ENCODE data around the gene ZNF782.
A peak's percentile ranks its signal among the peaks of the same experiment; 100 is the strongest.
"Not testable (repeated sequence)": the region's sequence is repeated elsewhere in the genome, so short reads cannot be mapped to it uniquely, and the experiment has no call there.

The ZNF782 gene

DNA sequence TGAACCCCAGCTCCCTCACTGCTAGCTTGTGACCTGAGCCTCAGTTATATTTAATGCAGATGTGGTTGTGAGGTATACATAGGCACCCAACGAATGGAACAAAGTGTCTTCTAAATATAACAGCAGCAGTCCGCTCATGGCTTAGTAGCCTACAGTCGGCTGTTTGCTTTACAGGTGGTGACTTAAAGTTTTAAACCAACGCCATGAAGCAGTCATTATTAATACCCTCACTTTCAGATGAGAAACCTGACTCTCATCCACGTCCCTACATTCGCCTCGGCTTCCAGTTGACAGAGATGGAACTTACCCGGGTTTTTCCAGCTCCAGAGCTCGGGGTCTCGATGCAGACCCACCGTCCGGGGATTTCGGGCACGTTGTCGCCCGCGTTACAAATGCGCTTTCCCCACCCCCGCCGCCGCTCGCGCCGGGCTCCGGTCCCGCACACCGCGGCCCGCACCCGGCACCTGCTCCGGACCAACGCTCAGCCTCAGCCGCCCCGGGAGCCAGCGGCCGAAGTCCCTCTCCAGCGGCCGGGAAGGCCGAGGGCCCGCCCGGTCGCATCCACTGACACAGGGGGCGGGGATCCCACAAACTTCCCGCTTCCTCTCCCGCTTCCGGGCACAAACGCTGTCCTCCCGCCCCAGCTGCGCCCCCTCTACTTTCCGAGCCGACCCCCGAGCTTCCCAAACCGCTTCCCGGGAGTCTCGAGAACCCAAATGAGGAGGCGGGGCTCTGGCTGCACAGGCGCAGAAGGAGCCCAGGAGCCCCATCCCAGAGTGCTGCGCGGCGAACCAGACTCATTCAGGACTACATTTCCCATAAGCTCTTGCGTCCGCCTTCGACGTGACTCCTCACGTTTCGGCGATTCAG, at the start of gene ZNF782:
Gene ZNF782 (minus strand): TSS at position 734 of the 870 bp plus-strand sequence. CDS start 2,553 bp downstream, outside the sequence.
- peak; percentile 98 for DNase-seq

DNA sequence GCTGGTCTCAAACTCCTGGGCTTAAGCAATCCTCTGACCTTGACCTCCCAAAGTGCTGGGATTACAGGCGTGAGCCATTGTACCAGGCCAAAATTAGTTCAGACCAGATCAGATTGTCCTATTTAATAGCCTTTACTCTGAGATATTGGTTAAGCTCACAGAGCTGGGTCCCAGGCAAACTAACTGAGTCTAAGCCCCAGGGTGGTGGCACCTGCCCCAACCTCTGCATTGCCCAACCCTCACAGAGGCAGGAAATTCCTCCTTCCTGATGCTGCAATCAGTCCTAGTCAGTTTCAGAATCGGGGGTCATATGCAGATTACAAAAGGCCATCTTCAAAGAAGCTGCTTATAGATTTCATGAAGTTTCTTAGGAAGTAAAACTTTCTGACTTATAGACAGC, 45.7 kb upstream of the ZNF782 start:
- not testable (repeated sequence) for DNase-seq

DNA sequence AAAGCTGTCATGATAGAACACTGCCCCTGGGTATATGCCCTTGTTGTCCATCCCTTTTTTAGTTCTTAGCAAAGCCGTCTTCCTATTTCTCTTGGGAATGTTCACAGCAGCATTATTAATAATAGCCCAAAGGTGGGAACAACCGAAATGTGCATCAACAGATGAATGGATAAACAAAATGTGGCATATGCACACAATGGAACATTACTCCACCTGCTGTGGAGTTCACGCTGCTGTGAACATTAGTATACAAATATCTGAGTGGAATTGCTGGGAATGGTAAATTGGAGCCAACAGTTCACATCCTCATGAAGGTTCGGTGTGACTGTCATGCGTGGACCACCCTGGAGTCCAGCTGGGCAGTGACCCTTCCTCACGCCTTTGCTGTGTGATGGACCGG, 37.8 kb upstream of the ZNF782 start:
- DNase-seq, result no peak

DNA sequence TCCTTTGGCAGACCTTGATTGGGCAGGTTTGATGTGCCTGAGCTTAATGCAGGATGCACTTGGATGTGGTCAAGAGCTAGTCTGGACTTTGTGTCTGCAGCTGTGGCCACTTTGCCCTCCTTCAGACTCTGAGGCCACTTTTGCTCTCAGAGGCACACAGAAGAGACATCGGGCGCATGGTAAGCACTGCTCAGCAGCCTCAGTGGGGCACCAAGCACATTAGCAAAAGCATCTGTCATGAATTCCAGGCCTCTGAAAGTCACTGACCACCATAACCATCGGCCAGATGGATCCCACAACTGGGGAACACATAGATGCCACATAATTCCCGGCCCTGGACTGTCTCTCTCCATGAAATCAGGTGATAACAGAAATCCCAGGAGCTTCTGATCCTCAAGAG, 34.3 kb upstream of the ZNF782 start:
- no peak for DNase-seq

DNA sequence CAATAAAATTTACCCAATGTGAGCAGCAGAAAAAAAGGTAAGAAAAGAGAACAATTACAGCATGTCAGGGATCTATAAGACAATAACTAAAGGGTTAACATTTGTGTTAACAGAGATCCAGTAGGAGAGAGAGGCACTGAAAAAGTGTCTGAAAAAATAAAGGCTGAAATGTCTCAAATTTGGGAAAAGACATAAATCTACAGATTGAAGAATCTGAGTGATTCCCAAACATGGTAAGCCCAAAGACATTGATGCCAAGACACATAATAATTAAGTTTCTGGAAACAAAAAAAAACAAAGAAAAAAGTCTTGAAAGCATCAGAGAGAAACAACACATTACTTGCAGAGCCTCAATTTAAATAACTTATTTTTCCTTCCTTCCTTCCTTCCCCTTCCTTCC, 31.1 kb upstream of the ZNF782 start:
- no peak for DNase-seq

DNA sequence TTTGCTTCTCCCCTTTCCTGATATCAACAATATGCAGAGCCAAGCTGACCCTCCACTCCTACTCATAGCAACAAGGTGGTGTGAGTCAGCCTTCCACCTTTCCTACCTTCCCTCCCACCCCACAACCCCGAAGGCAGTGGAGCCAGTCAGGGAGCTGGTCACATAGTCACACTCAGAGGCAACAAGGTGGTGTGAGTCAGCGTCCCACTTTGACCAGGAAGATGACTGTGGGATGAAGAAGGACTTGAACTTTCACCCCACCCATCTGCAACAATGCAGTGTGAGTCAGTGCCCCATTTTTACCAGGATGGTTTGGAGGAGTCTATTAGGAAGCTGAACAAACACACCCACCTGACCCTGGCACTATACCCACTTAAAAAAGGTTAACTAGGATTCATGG, 30.1 kb upstream of the ZNF782 start:
- no peak for DNase-seq

DNA sequence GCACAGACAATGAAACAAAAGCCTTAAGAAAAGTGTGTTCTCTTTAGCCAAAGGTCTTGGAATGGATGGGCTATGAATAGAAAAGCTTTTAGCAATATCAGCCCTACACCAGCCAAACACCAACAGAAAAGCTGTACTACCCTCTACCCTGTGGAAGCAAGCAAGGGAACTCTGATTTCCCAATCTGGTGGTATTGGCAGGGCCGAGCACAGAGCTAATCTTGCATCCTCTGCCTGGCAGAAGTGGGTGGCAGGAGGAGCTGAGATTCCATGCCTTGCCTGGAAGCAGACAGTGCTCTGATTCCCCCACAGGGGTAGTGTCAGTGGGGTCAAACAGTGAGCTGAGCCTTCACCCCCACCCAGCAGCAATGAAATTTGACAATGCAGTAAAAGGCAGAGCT, 29.6 kb upstream of the ZNF782 start:
- DNase-seq, result no peak

DNA sequence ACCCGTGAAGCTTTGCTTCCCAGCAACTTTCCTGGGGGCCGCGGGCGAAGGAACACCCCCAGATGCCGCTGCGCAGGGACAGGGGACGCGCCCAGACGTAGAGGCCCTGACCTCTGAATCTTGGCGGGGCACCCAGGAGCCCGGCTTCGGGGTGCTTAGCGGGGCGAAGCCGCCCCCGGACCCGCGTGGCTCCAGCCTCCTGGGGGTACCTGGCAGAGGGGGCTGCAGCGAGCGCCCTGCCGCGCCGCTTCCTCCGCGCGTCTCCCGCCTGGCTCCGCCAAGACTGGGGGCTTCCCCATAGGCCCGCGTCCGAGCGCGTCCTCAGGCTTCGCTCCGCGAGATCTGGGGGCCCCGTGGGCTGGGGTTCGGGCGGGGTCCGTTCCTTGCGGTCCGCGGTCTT, 23.0 kb upstream of the ZNF782 start:
- DNase-seq, result no peak

DNA sequence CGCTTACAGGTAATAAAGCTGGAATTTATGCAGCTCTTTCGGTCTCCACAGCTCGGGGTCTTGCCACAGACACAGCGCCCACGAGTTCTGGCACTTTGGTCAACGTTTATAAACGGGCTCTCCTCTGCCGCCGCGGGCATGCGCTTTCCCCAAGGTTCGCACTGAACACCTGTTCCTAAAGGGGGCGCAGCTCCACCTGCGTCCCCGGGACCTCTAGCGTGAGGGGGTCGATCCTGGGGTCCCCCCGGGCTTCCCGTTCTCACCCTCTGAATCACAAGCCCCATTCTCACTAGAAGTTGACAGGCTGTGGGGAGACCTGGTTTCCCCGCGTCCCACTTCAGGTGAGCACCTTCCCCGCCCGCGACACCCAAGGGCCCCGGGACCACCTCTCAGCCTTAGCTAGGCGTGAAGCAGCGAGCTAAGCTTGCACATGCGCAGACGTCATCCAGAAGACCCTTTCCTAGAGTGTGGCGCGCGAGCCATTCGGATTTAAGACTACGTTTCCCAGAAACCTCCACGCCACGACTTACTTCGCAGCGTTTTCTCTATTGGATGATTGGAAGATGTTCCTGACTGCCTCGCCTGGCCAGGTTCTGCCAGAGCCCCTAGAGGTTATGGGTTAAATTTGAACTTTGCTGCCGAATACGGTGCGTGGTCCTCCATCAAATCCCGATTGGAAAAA, 21.3 kb upstream of the ZNF782 start:
- DNase-seq, result peak; percentile 99

DNA sequence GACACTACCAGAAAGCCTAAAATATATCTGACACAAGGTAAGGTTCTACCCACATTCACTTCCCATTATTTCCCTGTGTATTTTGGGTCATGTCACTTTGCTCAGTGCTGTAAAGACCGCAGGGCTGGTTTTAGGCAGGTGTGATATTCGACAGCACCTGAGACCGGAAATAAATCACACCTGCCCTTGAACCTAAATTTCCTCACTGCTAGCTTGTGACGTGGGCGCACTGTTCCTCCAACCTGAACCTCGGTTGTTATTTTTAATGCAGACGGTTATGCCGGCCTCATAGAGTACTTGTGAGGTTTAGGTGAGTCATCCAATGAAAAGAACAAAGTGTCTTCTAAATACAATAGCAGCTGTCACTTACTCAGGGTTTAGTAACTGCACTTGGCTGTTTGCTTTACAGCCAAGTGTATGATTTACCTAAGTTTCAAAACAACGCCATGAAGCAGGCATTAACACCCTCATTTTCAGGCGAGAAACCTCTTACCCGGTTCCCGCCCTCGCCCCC, 20.7 kb upstream of the ZNF782 start:
- DNase-seq, result peak; percentile 78

DNA sequence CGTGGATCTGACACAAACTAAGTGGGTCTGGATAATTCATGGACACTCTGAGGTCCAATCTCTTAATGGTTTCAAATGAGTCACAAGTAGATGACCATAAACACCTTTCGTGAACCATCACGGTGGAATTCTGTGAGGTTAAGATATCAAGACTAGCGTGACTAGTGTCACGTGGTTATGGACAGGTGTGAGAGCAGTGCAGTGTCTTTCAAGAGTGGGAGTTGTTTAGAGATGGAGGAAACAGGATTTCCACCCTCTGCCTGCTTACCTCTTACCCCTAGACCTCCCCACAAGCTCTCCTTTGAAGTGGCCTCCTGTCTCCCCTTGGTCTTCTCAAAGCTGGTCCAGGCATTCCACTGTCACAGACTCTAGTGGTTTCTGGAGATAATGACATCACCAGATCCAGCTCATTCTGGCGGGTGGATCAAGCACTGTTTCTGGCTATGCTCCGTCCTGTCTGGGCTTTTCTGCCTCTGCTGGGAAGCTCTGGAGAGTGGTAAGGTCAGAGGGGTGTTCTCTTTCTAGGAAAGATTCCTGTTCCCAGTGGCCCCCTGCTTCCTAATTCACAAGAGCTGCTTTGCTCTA, 20.0 kb upstream of the ZNF782 start:
- DNase-seq, result no peak

DNA sequence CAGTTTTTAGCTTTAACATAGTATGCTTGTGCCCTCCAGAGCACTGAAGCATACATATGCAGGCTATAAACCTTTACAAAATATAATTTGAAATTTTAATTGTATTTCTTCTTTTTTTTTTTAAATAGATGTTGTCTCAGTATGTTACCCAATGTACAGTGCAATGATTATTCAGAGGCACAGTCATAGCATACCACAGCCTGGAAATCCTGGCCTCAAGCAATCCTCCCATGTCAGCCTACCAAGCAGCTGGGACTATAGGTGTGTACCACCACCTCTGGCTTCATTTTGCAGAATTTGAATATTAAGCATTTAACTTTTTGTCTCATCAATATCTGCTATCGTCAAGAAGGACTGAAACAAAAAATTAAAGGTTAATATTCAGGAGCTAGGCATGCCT, 16.9 kb upstream of the ZNF782 start:
- DNase-seq, result no peak

DNA sequence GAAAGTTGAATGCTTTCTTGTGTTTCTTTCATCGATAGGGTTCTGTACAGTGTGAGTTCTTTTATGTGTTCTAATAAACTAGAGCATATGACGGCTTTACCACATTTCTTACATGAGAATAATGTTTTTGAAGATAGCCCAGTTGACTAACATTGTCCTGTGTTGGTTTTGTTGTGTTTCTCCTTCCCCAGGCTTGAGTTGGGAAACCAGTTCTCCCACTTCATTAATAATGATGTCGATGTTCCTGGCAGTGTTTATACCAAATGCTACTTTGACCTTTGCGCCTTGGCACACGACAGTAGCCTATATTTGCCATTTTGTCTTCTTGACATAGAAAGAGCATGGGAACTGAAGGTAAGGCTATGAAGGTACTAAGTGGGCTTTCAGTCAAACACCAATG, 14.4 kb upstream of the ZNF782 start:
- DNase-seq, result no peak

DNA sequence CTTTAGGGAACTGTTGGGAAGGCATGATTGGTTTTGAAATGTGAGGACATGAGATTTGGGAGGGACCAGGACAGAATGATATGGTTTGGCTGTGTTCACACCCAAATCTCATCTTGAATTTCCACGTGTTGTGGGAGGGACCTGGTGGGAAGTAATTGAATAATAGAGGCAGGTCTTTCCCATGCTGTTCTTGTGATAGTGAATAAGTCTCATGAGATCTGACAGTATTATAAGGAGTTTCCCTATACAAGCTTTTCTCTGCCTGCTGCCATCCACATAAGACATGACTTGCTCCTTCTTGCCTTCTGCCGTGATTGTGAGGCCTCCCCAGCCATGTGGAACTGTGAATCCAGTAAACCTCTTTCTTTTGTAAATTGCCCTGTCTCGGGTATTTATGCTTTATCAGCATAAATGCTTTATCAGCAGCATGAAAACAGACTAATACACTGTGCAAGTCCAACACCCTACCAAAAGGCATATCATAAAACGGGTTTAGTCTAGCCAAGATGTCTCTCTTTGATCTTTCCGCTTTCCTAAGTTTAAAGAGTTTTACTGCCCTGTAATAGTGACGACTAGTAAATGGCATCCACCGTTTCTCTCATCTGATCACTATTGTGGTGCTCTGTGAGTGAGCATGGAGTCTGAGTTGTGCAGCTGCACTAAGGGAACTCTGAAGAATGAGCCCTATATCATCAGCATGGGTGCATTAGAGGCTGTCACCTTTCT, 12.9 kb upstream of the ZNF782 start:
- DNase-seq, result no peak

DNA sequence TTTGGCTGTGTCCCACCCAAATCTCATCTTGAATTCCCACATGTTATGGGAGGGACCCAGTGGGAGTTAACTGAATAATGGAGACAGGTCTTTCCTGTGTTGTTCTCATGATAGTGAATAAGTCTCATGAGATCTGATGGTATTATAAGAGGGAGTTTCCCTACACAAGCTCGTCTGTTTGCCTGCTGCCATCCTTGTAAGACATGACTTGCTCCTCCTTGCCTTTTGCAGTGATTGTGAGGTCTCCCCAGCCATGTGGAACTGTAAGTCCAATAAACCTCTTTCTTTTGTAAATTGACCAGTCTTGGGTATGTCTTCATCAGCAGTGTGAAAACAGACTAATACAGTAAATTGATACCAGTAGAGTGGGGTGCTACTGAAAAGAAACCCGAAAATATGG, 10.9 kb upstream of the ZNF782 start:
- not testable (repeated sequence) for DNase-seq

DNA sequence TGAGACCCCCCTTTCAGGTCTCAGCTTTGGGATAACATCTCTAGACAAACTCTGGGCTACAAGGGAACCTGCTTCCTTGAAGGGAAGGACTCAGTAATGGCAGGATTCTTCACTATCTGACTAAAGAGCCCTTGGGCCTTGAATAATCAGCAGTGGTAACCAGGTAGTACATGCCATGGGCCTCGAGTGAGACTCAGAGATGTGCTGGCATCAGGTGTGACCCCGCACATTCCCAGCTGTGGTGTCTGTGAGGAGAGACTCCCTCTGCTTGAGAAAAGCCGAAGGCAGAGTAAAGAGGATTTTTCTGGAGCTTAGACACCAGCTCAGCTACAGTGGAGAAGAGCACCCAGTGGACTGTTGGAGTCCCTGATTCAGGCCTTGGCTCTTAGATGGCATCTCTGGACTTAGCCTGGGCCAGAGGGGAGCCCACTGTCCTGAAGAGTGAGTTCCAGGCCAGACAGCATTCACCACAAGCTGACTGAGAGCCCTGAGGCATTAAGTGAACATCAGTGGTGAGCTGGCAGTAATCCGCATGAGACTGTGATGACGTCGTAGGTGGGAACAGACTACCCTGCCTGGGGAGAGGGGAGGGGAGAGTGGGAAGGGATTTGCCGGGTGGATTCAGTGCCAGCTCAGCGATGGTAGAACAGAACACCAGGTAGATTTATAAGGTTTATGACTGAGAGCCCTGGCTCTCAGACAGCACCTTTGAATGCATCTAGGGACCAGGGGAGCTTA, 5.3 kb upstream of the ZNF782 start:
- peak; percentile 38 for DNase-seq

DNA sequence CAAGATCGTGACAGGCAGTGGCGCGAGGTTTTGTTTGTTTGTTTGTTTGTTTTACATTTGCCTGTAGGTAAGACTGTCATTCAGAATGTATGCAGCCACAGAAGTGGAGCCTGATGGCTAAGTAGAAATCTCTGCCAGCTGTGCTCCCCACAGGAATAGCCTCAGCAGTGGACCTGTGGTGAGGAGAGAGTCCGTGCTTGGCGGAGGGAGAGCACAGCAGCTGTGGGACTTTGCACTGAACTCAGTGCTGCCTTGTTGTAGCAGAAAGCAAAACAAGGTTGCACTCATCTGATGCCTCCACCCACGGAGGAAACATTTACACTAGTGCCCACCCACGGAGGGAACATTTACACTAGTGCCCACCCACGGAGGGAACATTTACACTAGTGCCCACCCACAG, 4.4 kb upstream of the ZNF782 start:
- DNase-seq, result no peak

DNA sequence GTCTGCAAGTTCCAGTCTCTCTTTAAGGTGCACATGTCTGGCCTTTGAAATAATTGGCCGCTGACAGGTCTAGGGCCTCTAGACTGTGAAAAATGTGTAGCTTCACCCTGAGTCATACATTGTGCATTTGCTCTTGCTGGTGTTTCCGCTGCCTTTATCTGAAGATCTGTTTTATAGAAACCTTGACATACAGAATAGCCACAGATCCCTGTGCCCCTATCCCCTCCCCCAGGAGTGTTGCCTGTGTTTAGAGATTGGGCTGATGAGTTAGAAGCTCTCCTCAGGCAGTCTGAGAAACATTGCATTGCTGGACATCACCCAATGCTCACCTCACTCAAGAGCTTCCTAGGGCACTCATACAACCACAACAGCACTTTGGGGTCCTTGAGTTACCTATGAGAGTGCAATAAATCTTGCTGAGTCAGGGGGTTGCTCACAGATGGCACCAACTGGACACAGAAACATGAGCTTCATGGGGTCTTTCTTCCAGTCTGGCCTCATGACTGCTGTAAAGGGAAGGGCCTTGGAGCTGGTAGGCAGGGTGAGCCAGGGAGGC, 3.8 kb upstream of the ZNF782 start:
- no peak for DNase-seq

DNA sequence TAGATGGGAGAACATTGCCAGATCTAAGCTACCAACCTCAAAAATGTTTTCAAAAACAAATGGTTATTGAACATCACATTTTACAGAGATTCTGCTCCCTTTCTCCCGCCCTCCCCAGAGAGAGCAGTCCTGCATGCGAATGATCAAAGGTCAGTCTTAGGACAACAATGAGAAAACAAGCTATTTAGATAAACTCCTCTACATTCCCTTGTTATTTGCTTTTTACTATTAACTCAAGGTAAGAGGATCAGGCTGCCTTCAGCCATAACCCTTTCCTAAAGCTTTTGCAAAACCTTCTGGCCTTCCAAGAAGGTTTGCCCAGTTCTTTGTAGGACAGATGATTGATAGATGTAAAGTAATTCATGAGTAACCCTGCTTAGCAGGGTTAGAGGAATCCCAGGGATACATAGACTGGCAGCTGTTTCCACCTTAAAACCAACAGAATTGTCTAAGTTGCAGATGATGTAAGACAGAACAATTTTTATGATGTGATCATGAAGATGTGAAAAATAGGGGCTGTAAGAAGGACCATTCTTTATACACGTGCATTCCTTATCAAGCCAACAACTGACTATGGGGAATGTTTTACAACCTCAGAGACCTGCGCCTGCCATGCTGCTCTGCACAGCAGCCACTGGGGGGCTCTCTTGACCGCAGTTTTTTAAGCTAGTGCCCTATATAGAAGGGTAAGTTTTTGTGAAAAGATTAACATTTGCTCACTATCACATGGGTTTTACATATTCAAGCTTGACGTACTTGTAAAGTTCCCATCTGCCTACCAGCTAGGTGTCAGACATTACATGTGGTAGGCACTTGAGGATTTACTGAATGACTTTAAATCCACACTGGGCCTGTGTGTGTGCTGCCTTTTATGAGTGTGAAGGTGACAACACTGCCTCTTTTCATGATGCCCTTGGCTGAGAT, 2.3 kb upstream of the ZNF782 start:
- DNase-seq, result peak; percentile 76

DNA sequence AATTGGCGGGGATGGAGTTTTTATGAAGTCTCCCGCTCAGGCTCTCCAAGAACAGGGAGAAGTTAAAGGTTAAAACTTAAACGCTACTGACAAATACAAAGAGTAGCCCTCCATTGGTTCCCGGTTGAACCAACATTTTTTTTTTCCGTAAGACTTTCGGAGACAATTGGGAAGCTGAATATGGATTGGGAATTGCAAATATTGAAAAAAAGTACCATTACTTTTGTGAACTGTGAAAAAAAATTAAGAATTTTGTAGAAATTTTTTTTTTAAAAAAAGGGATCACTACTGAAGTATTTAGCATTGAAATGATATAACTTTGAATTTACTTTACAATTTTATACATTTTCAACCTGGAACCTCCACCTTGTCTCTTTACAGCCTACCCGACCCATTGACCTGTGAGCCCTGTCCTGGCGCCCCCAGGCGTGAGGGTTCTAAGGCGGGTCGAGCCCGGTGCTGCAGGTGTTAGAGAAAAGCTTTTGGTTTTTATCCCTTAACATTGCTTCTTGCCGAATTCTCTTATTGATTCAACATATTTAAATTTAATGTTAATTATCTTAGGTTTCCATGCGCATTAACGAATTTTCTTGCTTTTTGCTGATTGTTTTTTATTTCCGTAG, 448 bp upstream of the ZNF782 start:
- peak; percentile 21 for DNase-seq
